ENCODE data around the gene SLC27A6. TPM values are rescaled to one million over a fixed set of nuclear protein-coding genes. Genes with fewer than 3 reads are reported as not detected.

Gene SLC27A6
- total RNA-seq, 4 donors from 2014 or later: 0.40 to 2.9 (median 0.88) TPM; not detected in 1

GRCh38 chr5:129019401-129019908 is 54.2 kb downstream of the SLC27A6 start:
- TF ChIP-seq POLR2A (IDR thresholded peaks at IDR 0.05) (no peak), CTCF (IDR thresholded peaks at IDR 0.05) (no peak)
- H3K9me3 ChIP-seq: no peaks in the 10 kb centered on the region
- intact Hi-C loops (cut with DNase I): no loop called here
- no peak overlapping the region for H3K27ac ChIP-seq
- H3K36me3 ChIP-seq: no peaks in the 10 kb centered on the region
- WGBS, 2 donors: 57 to 59% methylated on average over 4 of the region's 4 CpGs
- H3K4me3 ChIP-seq (replicated peaks in 1 of 3): no peak overlapping the region
- DNase-seq: no peak
- H3K4me1 ChIP-seq: peaks cover 0 to 10% of the 10 kb centered on the region in 2 donors
- H3K27me3 ChIP-seq: no peaks in the 10 kb centered on the region

GRCh38 chr5:129020683-129021082 is 55.4 kb downstream of the SLC27A6 start:
- Histone ChIP-seq H3K4me1 (peaks cover 0 to 10% of the 10 kb centered on the region in 2 donors), H3K4me3 (replicated peaks in 1 of 3) (no peak overlapping the region), H3K36me3 (no peaks in the 10 kb centered on the region), H3K27ac (no peak overlapping the region), H3K27me3 (no peaks in the 10 kb centered on the region), H3K9me3 (no peaks in the 10 kb centered on the region)
- WGBS, 2 donors: 90% methylated on average over 4 of the region's 4 CpGs
- DNase-seq: no peak
- intact Hi-C loops (cut with DNase I): no loop called here
- TF ChIP-seq CTCF (IDR thresholded peaks at IDR 0.05) (no peak), POLR2A (IDR thresholded peaks at IDR 0.05) (no peak)

- no peaks in the 10 kb centered on the region for H3K27me3 ChIP-seq
- DNase-seq: no peak
- no peak overlapping the region for H3K27ac ChIP-seq
- intact Hi-C loops (cut with DNase I): no loop called here
- H3K4me1 ChIP-seq: peaks cover 0 to 10% of the 10 kb centered on the region in 2 donors
- no peak for TF ChIP-seq CTCF (IDR thresholded peaks at IDR 0.05)
- TF ChIP-seq POLR2A (IDR thresholded peaks at IDR 0.05): no peak
- H3K4me3 ChIP-seq (replicated peaks in 1 of 3): no peak overlapping the region
- no peaks in the 10 kb centered on the region for H3K36me3 ChIP-seq
- no peaks in the 10 kb centered on the region for H3K9me3 ChIP-seq
- WGBS, 2 donors: 57 to 68% methylated on average over 2 of the region's 2 CpGs
Observed at GRCh38 chr5:129021744-129022143, 56.5 kb downstream of the SLC27A6 start.

GRCh38 chr5:129022599-129022998 is 57.3 kb downstream of the SLC27A6 start:
- Histone ChIP-seq H3K27me3 (no peaks in the 10 kb centered on the region), H3K9me3 (no peaks in the 10 kb centered on the region), H3K36me3 (no peaks in the 10 kb centered on the region), H3K4me1 (peaks cover 0 to 10% of the 10 kb centered on the region in 2 donors), H3K4me3 (replicated peaks in 1 of 3) (no peak overlapping the region), H3K27ac (no peak overlapping the region)
- intact Hi-C loops (cut with DNase I): no loop called here
- TF ChIP-seq CTCF (IDR thresholded peaks at IDR 0.05): no peak
- TF ChIP-seq POLR2A (IDR thresholded peaks at IDR 0.05): no peak
- WGBS, 2 donors: 86 to 91% methylated on average over 2 of the region's 2 CpGs
- no peak for DNase-seq

GRCh38 chr5:129027260-129027659 is 62.0 kb downstream of the SLC27A6 start:
- H3K4me1 ChIP-seq: no peaks in the 10 kb centered on the region
- H3K36me3 ChIP-seq: no peaks in the 10 kb centered on the region
- TF ChIP-seq CTCF (IDR thresholded peaks at IDR 0.05) (no peak), POLR2A (IDR thresholded peaks at IDR 0.05) (no peak)
- H3K9me3 ChIP-seq: no peaks in the 10 kb centered on the region
- H3K4me3 ChIP-seq (replicated peaks in 1 of 3): no peak overlapping the region
- intact Hi-C loops (cut with DNase I): no loop called here
- no peaks in the 10 kb centered on the region for H3K27me3 ChIP-seq
- DNase-seq: no peak
- WGBS, 2 donors: 81 to 91% methylated on average over 1 of the region's 1 CpG
- no peak overlapping the region for H3K27ac ChIP-seq

Measured in thyroid gland (tissue), 4 donors.